GM23338 (cell line): Measurements from ENCODE around the gene LIME1.

Experiments used
- CTCF ChIP-seq, 2 experiments: fragments of 200-600 bp in 1 of 2; sonication (generic) in 1 of 2; conservative IDR thresholded peaks; 2 replicates each; pipeline versions ENCODE4 v1.5.1 to v1.6.1; 2016 to 2017; ENCODE audit warnings: antibody characterized with exemption in 2 of 2, low read depth in 2 of 2, mild to moderate bottlenecking in 2 of 2, moderate library complexity in 1 of 2
- EZH2 ChIP-seq: fragments of 200-600 bp; sonication (generic); IDR thresholded peaks from one replicate; pipeline ENCODE4 v1.8.0; 2017; ENCODE audit warnings: antibody characterized with exemption, mild to moderate bottlenecking, low read depth; ENCODE audit not compliant: unreplicated experiment
- POLR2AphosphoS5 ChIP-seq: IDR thresholded peaks from 2 replicates; pipeline ENCODE4 v1.6.1; 2016; ENCODE audit warnings: antibody characterized with exemption, low read depth
- TF ChIP-seq, protein P1 (sequence below): IDR thresholded peaks from one replicate; pipeline ENCODE4 v1.6.1; 2018; ENCODE audit warnings: antibody characterized with exemption; ENCODE audit not compliant: unreplicated experiment

GRCh38 chr20:63785691-63786131, 49.2 kb downstream of the LIME1 start:
- TF ChIP-seq CTCF (conservative IDR thresholded peaks at IDR 0.05; ENCODE audit: low read depth in 2 of 2) = no peak
- TF ChIP-seq POLR2AphosphoS5 = no peak
- TF ChIP-seq, protein P1, sequence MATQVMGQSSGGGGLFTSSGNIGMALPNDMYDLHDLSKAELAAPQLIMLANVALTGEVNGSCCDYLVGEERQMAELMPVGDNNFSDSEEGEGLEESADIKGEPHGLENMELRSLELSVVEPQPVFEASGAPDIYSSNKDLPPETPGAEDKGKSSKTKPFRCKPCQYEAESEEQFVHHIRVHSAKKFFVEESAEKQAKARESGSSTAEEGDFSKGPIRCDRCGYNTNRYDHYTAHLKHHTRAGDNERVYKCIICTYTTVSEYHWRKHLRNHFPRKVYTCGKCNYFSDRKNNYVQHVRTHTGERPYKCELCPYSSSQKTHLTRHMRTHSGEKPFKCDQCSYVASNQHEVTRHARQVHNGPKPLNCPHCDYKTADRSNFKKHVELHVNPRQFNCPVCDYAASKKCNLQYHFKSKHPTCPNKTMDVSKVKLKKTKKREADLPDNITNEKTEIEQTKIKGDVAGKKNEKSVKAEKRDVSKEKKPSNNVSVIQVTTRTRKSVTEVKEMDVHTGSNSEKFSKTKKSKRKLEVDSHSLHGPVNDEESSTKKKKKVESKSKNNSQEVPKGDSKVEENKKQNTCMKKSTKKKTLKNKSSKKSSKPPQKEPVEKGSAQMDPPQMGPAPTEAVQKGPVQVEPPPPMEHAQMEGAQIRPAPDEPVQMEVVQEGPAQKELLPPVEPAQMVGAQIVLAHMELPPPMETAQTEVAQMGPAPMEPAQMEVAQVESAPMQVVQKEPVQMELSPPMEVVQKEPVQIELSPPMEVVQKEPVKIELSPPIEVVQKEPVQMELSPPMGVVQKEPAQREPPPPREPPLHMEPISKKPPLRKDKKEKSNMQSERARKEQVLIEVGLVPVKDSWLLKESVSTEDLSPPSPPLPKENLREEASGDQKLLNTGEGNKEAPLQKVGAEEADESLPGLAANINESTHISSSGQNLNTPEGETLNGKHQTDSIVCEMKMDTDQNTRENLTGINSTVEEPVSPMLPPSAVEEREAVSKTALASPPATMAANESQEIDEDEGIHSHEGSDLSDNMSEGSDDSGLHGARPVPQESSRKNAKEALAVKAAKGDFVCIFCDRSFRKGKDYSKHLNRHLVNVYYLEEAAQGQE = no peak
- TF ChIP-seq EZH2 = no peak
